ENCODE measurements around the gene INTS3. TPM values are rescaled to one million over a fixed set of nuclear protein-coding genes. Genes with fewer than 3 reads are reported as not detected.

INTS3 gene
- 10 to 100 TPM; 24.6 to 27.9 (median 26.2) TPM for total RNA-seq

GRCh38 chr1:153727463-153728304 is at the start of gene INTS3:
INTS3 (plus strand) TSS chr1:153728050; CDS start chr1:153728635, 585 bp downstream.
- Histone ChIP-seq H3K36me3 (peaks cover 0 to 6% (median 0%) of the 10 kb centered on the region in 3 donors), H3K9me3 (no peaks in the 10 kb centered on the region), H3K27ac (peak within 1 kb of the TSS; percentile 95 to 99 (median 96)), H3K4me1 (peaks cover 12 to 35% (median 18%) of the 10 kb centered on the region in 3 donors), H3K4me3 (peak within 1 kb of the TSS; percentile 53 to 95 (median 82)), H3K27me3 (no peaks in the 10 kb centered on the region)
- TF ChIP-seq POLR2A (IDR thresholded peaks at IDR 0.05): peak in 2 of 4 donors; percentile 39 to 59
- peak in 3 of 6 experiments; percentile 4 to 14 (median 13) for TF ChIP-seq CTCF (IDR thresholded peaks at IDR 0.05)
- intact Hi-C loops (cut with DNase I): no loop called here
- 1 to 2% methylated on average over 20 to 31 of the region's 49 CpGs for WGBS, 2 donors
- DNase-seq: peak; percentile 98

- DNase-seq: no peak
- Histone ChIP-seq H3K4me1 (peaks cover 19 to 28% (median 22%) of the 10 kb centered on the region in 3 donors), H3K4me3 (peak within 1 kb of the TSS; percentile 37 to 70 (median 48)), H3K27me3 (peaks cover 3 to 44% (median 7%) of the 10 kb centered on the region in 4 donors), H3K9me3 (no peaks in the 10 kb centered on the region), H3K27ac (peak within 1 kb of the TSS; percentile 34 to 82 (median 64)), H3K36me3 (peaks cover 0 to 6% (median 0%) of the 10 kb centered on the region in 3 donors)
- TF ChIP-seq POLR2A (IDR thresholded peaks at IDR 0.05): no peak
- TF ChIP-seq CTCF (IDR thresholded peaks at IDR 0.05): no peak
- intact Hi-C loops (cut with DNase I): loop anchor here (10.0 kb wide), 1 partner anchor 306 kb away; the partner anchor contains the start of gene RAB13
- 1% methylated on average over 26 to 32 of the region's 78 CpGs for WGBS, 2 donors
These were observed 49.1 kb upstream of the INTS3 start, which contains the start of gene NPR1 for GRCh38 chr1:153678519-153679336. NPR1 (plus strand) TSS chr1:153678688; CDS start chr1:153679109, 421 bp downstream.

GRCh38 chr1:153679337-153680119 is 48.3 kb upstream of the INTS3 start:
- Histone ChIP-seq H3K4me1 (peaks cover 19 to 34% (median 22%) of the 10 kb centered on the region in 3 donors), H3K27ac (peak overlapping the region; percentile 34 to 82 (median 64)), H3K27me3 (peaks cover 3 to 44% (median 7%) of the 10 kb centered on the region in 4 donors), H3K9me3 (no peaks in the 10 kb centered on the region), H3K4me3 (peak overlapping the region; percentile 37 to 70 (median 48)), H3K36me3 (peaks cover 0 to 6% (median 0%) of the 10 kb centered on the region in 3 donors)
- intact Hi-C loops (cut with DNase I): loop anchor here (5.0 to 10.0 kb wide), 2 partner anchors 68 to 305 kb away; partner anchors contain the start of gene RAB13
- DNase-seq: no peak
- TF ChIP-seq CTCF (IDR thresholded peaks at IDR 0.05): peak in 3 of 6 experiments; percentile 18 to 34 (median 20)
- no peak for TF ChIP-seq POLR2A (IDR thresholded peaks at IDR 0.05)
- 9 to 17% methylated on average over 16 to 18 of the region's 73 CpGs for WGBS, 2 donors

GRCh38 chr1:153680120-153680403 is 47.8 kb upstream of the INTS3 start:
- Histone ChIP-seq H3K27ac (peak overlapping the region in 2 of 4 donors; percentile 60 to 82), H3K27me3 (peaks cover 3 to 44% (median 7%) of the 10 kb centered on the region in 4 donors), H3K4me3 (peak overlapping the region in 3 of 4 donors; percentile 44 to 70 (median 52)), H3K4me1 (peaks cover 19 to 34% (median 22%) of the 10 kb centered on the region in 3 donors), H3K9me3 (no peaks in the 10 kb centered on the region), H3K36me3 (peaks cover 0 to 6% (median 0%) of the 10 kb centered on the region in 3 donors)
- TF ChIP-seq CTCF (IDR thresholded peaks at IDR 0.05): no peak
- no peak for TF ChIP-seq POLR2A (IDR thresholded peaks at IDR 0.05)
- DNase-seq: no peak
- intact Hi-C loops (cut with DNase I): loop anchor here (5.0 kb wide), 1 partner anchor 67 kb away; no protein-coding TSS in a partner anchor
- 36 to 37% methylated on average over 6 to 9 of the region's 10 CpGs for WGBS, 2 donors
